GM12801 (cell line): Measurements from ENCODE around the gene DNM2.

Experiments
- CTCF ChIP-seq: IDR thresholded peaks from one replicate; pipeline ENCODE4 v1.5.1; 2011; ENCODE audit warnings: control low read depth; ENCODE audit not compliant: insufficient read length; ENCODE audit errors: extremely low read depth

DNM2 gene

DNA sequence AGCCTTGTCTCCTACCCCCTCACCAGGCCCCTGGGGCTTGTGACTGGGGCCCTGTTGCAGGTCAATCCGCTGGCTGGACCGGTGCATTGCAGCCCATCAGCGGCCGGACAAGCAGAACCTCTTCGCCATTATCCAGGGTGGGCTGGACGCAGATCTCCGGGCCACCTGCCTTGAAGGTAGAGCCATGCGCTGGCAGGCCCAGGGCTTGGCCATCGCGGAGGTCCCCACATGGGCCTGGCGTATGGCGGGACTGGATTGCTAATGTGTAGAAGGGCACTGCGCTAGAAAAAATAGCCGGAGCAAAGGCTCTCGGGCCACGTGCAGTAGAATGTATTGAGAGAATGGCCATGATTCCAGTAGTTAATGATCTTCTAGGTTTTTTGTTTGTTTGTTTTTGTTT is 10.4 kb upstream of the DNM2 start:
- TF ChIP-seq CTCF: no peak

- no peak for TF ChIP-seq CTCF
These were observed 9.6 kb upstream of the DNM2 start for GRCh38 chr19:10708291-10708690.

- no peak for TF ChIP-seq CTCF
These were observed 5.8 kb upstream of the DNM2 start for GRCh38 chr19:10712045-10712444.

DNA sequence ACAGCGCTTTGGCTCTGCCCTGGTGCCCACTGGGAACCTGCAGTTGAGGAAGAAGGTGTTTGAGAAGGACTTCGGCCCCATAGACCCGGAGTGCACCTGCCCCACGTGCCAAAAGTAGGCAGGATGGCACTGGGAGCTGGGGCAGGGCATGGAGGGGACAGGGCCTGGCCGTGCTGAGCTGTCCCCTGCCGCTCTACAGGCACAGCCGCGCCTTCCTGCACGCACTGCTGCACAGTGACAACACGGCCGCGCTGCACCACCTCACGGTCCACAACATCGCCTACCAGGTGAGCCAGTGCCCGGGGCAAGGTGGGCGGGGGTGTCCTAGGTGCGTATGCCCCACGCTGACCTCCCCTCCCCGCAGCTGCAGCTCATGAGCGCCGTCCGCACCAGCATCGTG is 5.1 kb upstream of the DNM2 start:
- TF ChIP-seq CTCF: no peak

GRCh38 chr19:10713317-10713716 is 4.6 kb upstream of the DNM2 start:
- TF ChIP-seq CTCF: no peak

GRCh38 chr19:10717054-10717355 is 874 bp upstream of the DNM2 start:
- no peak for TF ChIP-seq CTCF

GRCh38 chr19:10718205-10719196 is 622 bp downstream of the DNM2 start:
- TF ChIP-seq CTCF: no peak
